Measurements from ENCODE around the gene IL20.

- TF ChIP-seq POLR2A (IDR thresholded peaks at IDR 0.05; ENCODE audit: low read depth, low read length) (no peak), TAF1 (IDR thresholded peaks at IDR 0.05; ENCODE audit: borderline replicate concordance, low read depth, low read length) (no peak), POLR2AphosphoS5 (IDR thresholded peaks at IDR 0.05; ENCODE audit: low read depth, low read length) (no peak)
These were observed 13.9 kb upstream of the IL20 start for GRCh38 chr1:206851341-206852010.
